ENCODE data around the gene RNF123.

The RNF123 gene

DNA sequence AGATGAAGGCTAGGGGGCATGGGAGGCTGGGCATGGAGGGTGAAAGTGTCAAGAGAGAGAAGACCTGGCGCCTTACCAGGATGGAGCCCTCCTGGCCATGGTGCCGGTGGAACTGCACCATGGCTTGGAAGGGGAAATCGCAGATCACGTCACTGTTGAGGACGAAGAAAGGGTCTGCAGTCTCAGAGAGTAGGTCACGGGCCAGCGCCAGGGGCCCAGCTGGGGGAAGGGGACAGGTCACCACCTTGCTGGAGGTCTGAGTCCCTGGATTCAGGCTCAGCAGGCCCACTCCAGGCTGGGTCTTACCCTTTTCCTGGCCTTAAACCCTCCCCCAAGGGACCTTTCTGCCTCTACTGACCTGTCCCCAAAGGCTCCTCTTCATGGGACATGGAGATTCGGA lies 33.5 kb downstream of the RNF123 start:
- peak overlapping the region; percentile 99 for H3K4me3 ChIP-seq (ENCODE audit: control insufficient read depth, low read depth, low read length)
- TF ChIP-seq, protein P1, sequence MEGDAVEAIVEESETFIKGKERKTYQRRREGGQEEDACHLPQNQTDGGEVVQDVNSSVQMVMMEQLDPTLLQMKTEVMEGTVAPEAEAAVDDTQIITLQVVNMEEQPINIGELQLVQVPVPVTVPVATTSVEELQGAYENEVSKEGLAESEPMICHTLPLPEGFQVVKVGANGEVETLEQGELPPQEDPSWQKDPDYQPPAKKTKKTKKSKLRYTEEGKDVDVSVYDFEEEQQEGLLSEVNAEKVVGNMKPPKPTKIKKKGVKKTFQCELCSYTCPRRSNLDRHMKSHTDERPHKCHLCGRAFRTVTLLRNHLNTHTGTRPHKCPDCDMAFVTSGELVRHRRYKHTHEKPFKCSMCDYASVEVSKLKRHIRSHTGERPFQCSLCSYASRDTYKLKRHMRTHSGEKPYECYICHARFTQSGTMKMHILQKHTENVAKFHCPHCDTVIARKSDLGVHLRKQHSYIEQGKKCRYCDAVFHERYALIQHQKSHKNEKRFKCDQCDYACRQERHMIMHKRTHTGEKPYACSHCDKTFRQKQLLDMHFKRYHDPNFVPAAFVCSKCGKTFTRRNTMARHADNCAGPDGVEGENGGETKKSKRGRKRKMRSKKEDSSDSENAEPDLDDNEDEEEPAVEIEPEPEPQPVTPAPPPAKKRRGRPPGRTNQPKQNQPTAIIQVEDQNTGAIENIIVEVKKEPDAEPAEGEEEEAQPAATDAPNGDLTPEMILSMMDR (conservative IDR thresholded peaks at IDR 0.05; ENCODE audit: control insufficient read depth, insufficient read depth, low read depth, low read length): no peak
- DNase-seq (ENCODE audit: low read depth): no peak

DNA sequence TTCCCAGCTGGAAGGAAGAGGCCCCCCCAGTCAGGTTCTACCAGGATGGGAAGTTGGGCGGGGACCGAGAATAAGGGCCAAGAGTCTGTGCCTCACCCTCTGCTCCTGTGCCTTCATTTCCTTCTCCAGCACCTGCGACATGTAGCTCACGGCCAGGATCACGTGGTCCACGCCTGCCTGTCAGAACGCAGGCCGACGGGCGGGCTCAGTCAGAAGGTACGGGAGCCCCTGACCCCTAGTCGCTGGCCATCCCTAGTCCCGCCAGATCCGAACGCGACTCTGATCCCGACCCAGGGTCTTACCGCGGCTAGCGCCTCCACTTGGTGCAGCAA lies 33.9 kb downstream of the RNF123 start:
- peak overlapping the region; percentile 99 for H3K4me3 ChIP-seq (ENCODE audit: control insufficient read depth, low read depth, low read length)
- DNase-seq (ENCODE audit: low read depth): peak; percentile 28
- TF ChIP-seq, protein P1 (conservative IDR thresholded peaks at IDR 0.05; ENCODE audit: control insufficient read depth, insufficient read depth, low read depth, low read length): no peak

DNA sequence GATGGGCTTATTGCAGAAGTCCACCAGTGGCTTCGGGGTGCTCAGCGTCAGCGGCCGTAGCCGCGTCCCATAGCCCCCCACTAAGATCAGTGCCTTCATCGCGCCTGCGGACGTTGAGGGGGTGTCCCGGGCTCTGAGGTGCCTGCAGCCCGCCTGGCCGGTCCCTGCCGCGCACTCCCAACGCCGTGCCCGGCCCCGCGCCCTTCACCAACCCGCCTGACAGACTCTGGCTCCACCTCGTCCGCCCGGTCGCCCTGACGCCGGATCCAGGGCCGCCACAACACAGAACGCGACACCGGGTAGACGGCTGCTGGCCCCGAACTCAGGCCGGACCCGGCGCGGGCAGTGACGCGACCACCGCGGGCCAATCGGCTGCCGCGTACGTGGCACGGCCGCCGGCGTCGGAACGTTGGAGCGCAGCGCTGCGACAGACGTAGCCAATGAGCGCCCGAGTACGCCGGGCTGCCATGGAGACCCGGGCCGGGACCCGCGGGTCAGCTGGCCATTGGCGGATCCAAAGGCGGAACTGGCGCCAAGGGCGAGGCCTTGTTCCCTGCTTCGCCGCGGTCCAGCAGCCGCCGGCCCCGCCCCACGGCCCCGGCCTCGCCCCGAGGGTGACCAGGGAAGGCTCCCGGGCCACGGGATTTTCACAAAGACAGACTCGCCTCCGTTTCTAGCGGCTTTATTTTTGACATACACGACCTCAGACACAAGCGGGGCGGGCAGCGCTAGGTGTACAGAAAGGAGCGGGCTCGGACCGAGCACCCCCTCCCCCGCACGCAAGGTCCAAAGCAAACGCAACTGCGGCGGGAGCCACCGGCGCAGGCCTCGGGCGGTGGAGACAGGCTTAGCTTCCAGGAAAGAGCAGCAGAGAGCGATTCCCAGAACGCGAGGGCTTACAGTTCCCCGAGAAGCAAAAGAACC lies 34.5 kb downstream of the RNF123 start, which contains the start of gene GMPPB:
GMPPB (minus strand) TSS at position 324 of the 924 bp plus-strand sequence; CDS start at position 99, 225 bp downstream.
- peak; percentile 96 for DNase-seq (ENCODE audit: low read depth)
- TF ChIP-seq, protein P1 (conservative IDR thresholded peaks at IDR 0.05; ENCODE audit: control insufficient read depth, insufficient read depth, low read depth, low read length): no peak
- H3K4me3 ChIP-seq (ENCODE audit: control insufficient read depth, low read depth, low read length): peak within 1 kb of the TSS; percentile 99

DNA sequence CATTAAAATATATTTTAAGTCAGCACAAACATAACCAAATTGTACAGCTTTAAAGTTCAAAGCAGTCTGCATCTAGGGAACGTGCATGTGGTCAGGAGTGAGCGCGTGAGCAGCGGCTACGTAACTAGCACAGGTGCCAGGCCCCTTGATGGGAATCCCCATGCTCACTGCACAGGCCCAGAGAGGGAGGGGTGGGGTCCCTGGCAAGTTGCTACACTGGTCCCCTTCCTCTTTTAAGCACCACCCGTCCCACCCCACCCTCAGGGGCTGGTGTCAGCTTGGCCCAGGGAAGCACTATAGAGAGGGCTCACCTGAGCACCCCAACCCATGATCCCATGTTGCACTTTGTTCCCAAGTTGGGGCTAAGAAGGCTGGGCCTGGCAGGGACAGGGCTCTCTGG lies 35.2 kb downstream of the RNF123 start:
- H3K4me3 ChIP-seq (ENCODE audit: control insufficient read depth, low read depth, low read length): peak overlapping the region; percentile 61
- DNase-seq (ENCODE audit: low read depth): peak; percentile 39
- TF ChIP-seq, protein P1 (conservative IDR thresholded peaks at IDR 0.05; ENCODE audit: control insufficient read depth, insufficient read depth, low read depth, low read length): no peak

DNA sequence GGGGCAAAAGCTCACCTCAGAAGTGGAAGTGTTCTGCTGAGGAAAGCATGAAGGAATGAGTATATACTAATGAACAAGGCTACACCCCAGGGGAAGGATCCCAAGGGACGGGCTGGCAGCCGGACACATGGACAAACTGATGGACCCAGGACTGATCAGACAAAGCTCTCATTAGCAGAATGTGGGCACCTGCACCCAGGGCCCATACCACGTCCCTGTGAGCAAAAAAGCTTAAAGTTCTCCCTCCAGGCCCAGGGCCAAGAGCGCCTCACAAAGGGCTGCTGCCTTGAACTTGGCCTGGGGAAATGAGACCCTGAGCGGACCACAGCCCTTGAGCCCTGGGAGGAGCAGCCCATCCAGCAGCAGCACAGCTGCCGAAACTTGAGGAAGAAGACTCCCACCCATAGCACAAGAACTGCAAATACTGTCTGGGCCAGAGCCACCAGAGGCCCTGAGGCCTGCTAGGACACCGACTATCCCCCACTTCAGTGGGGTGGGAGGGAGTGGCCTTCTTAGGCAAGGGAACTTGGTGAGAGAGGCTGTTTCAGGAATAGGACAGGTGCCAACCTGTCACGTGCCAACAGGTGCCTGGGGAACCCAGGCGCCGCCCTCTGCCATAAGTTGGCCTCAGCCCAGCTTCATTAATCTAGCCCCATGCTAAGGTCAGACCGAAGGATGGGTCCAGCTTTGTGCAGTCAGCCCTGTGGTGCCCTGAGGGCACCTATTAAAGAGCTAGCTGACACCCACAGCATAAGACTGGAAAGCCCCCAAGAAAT lies 36.7 kb downstream of the RNF123 start:
- no peak overlapping the region for H3K4me3 ChIP-seq (ENCODE audit: control insufficient read depth, low read depth, low read length)
- TF ChIP-seq, protein P1 (conservative IDR thresholded peaks at IDR 0.05; ENCODE audit: control insufficient read depth, insufficient read depth, low read depth, low read length): no peak
- DNase-seq (ENCODE audit: low read depth): no peak

DNA sequence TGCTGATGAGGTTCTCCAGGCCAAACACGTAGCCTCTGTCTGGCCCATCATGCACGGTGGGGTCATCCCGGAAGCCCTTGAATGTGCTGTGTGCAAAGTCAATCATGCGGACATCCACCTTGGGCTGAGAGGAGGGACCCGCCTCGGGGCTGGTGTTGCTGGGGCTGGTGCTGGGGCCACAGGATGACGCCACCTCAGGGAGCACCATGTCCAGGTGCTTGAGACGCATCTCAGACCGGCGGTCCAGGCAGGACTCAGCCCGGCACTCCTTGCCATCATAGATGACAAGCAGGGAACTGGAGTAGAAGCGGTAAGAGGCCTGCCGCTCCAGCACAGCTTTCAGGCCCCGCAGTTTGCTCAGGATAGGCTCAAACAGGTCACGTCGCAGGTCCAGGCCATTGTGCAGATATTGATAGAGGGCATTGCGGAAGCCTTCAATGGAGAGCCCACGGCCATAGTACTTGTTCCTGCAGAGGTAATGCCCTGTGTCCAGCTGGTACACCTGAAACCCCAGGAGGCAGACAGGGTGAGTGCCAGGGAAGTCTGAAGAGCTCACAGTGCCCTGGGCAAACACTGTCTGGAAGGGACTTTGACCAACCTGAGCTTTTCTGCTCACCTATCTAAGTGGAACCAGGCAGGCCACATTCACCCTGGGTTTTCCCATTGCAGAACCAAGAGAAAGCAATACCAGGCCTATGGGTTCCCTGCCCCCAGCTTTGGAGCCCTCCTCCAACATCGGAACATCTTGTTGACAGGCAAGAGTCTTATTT lies 38.0 kb downstream of the RNF123 start:
- H3K4me3 ChIP-seq (ENCODE audit: control insufficient read depth, low read depth, low read length): no peak overlapping the region
- DNase-seq (ENCODE audit: low read depth): no peak
- TF ChIP-seq, protein P1 (conservative IDR thresholded peaks at IDR 0.05; ENCODE audit: control insufficient read depth, insufficient read depth, low read depth, low read length): no peak

Measured in fibroblast of mammary gland (primary cell).